ENCODE data around the gene CCL22. TPM values are rescaled to one million over a fixed set of nuclear protein-coding genes. Genes with fewer than 3 reads are reported as not detected.

The CCL22 gene
- total RNA-seq, 1 experiment from 2014 or later, result not detected

- Histone ChIP-seq H3K4me2 (ENCODE audit: insufficient read depth, insufficient read length, low read length) (no peak within 1 kb of the TSS), H4K91ac (ENCODE audit: insufficient read length, low read depth, low read length) (no peak within 1 kb of the TSS), H3K4ac (ENCODE audit: low read depth, low read length) (no peak within 1 kb of the TSS), H3K27me3 (ENCODE audit: insufficient read depth, low read length) (no peaks in the 10 kb centered on the region), H4K5ac (ENCODE audit: insufficient read length, low read depth, low read length) (no peak within 1 kb of the TSS), H3K14ac (ENCODE audit: insufficient read depth, low read length) (no peak within 1 kb of the TSS), H3K23me2 (ENCODE audit: insufficient read length, low read depth, low read length, poor library complexity, severe bottlenecking) (no peaks in the 10 kb centered on the region), H3K23ac (ENCODE audit: insufficient read length, low read depth, low read length) (no peak within 1 kb of the TSS), H4K8ac (replicated peaks; ENCODE audit: insufficient read length, low read depth, low read length) (no peak within 1 kb of the TSS), H3K27ac (ENCODE audit: insufficient read length, low read depth, low read length) (no peak within 1 kb of the TSS), H2BK5ac (ENCODE audit: insufficient read length, low read length) (no peak within 1 kb of the TSS), H3K56ac (ENCODE audit: insufficient read length, low read depth, low read length) (no peak within 1 kb of the TSS), H2BK15ac (ENCODE audit: low read depth, low read length) (no peak within 1 kb of the TSS), H3K18ac (ENCODE audit: insufficient read length, low read depth, low read length) (no peak within 1 kb of the TSS), H3T11ph (ENCODE audit: low read length) (no peak within 1 kb of the TSS), H3K79me2 (ENCODE audit: insufficient read depth, low read length) (no peaks in the 10 kb centered on the region), H3K79me1 (ENCODE audit: insufficient read depth, low read depth, low read length, poor library complexity, severe bottlenecking) (no peaks in the 10 kb centered on the region), H3K4me1 (ENCODE audit: insufficient read depth, low read length) (no peaks in the 10 kb centered on the region), H3K9me3 (ENCODE audit: control insufficient read depth, low read depth, low read length) (no peaks in the 10 kb centered on the region), H2AK5ac (ENCODE audit: insufficient read length, low read length) (no peak within 1 kb of the TSS), H4K20me1 (ENCODE audit: control insufficient read depth, insufficient read depth, insufficient read length) (no peaks in the 10 kb centered on the region), H2BK120ac (ENCODE audit: low read depth, low read length, poor library complexity, severe bottlenecking) (no peak within 1 kb of the TSS), H2AFZ (ENCODE audit: low read length) (no peak within 1 kb of the TSS), H2BK12ac (ENCODE audit: insufficient read length, low read depth, low read length) (no peak within 1 kb of the TSS), H3K9ac (ENCODE audit: extremely low read depth, insufficient read length, low read length) (no peak within 1 kb of the TSS), H2BK20ac (ENCODE audit: low read depth, low read length, poor library complexity, severe bottlenecking) (no peak within 1 kb of the TSS)
- no CpG with 5 or more reads among the region's 17 CpGs for WGBS (ENCODE audit: extremely low coverage, insufficient read length, low lambda C conversion rate)
- H3K4me1 Mint-ChIP-seq, result no peaks in the 10 kb centered on the region
- H3K27me3 Mint-ChIP-seq (ENCODE audit: low read depth), result peaks cover 6% of the 10 kb centered on the region
- H3K9me3 Mint-ChIP-seq, result no peaks in the 10 kb centered on the region; a peak in 1 of 5 replicates
- no peaks in the 10 kb centered on the region for H3K36me3 Mint-ChIP-seq (ENCODE audit: insufficient read depth in 1 of 3, low read depth in 3 of 3)
- no peak for DNase-seq
- 0 out of 7 replicates have a peak within 1 kb of the TSS, but pooled peaks of 2 of the 3 experiments have one; percentile 10 to 13 for H3K27ac Mint-ChIP-seq
- TF ChIP-seq, protein P1, sequence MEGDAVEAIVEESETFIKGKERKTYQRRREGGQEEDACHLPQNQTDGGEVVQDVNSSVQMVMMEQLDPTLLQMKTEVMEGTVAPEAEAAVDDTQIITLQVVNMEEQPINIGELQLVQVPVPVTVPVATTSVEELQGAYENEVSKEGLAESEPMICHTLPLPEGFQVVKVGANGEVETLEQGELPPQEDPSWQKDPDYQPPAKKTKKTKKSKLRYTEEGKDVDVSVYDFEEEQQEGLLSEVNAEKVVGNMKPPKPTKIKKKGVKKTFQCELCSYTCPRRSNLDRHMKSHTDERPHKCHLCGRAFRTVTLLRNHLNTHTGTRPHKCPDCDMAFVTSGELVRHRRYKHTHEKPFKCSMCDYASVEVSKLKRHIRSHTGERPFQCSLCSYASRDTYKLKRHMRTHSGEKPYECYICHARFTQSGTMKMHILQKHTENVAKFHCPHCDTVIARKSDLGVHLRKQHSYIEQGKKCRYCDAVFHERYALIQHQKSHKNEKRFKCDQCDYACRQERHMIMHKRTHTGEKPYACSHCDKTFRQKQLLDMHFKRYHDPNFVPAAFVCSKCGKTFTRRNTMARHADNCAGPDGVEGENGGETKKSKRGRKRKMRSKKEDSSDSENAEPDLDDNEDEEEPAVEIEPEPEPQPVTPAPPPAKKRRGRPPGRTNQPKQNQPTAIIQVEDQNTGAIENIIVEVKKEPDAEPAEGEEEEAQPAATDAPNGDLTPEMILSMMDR (conservative IDR thresholded peaks at IDR 0.05), result no peak
- no peak within 1 kb of the TSS; a peak in 1 of 5 replicates for H3K4me3 Mint-ChIP-seq
Measured at GRCh38 chr16:57403965-57404817, 45.6 kb downstream of the CCL22 start, which contains the start of gene CCL17. Gene CCL17 (plus strand): TSS chr16:57404767. CDS start chr16:57413933, 9,166 bp downstream.

All from H9 (cell line).